H1 (cell line): ENCODE measurements around the gene ASB1. TPM values are rescaled to one million over a fixed set of nuclear protein-coding genes. Genes with fewer than 3 reads are reported as not detected.

Source experiments
- CTCF ChIA-PET: fragments of 300-600 bp; sonication (Branson Sonifier 250); formaldehyde crosslinking; loops from one replicate; lab custom pipeline; 2021; ENCODE audit not compliant: partially characterized antibody; lab: Charles Lee
- POLR2A ChIA-PET: fragments of 300-600 bp; sonication (Branson Sonifier 250); formaldehyde crosslinking; loops from one replicate; lab custom pipeline; 2021; ENCODE audit warnings: inconsistent platforms; ENCODE audit not compliant: partially characterized antibody; lab: Charles Lee
- DNase-seq, 2 experiments: peaks; one replicate each; pipeline versions ENCODE4 v3.0.0 to v3.0.0-alpha.2; 2010 to 2022; ENCODE audit warnings: low spot score in 2 of 2, low read depth in 1 of 2, mixed read lengths in 1 of 2
- FAIRE-seq: peaks from 2 replicates; lab custom pipeline; 2011; peaks lifted over from hg19 to GRCh38; lab: Jason Lieb, UNC
- H2AFZ ChIP-seq: 2 replicates; pipeline ENCODE4 v1.8.1; 2012; ENCODE audit warnings: low read length, inconsistent platforms
- H2AK5ac ChIP-seq: 2 replicates; pipeline ENCODE4 v1.6.1; 2013; ENCODE audit warnings: low read depth, low read length
- H2BK120ac ChIP-seq: replicated peaks from 2 replicates; pipeline ENCODE3; 2013; ENCODE audit warnings: low read depth, low read length, inconsistent platforms
- H2BK12ac ChIP-seq: 2 replicates; pipeline ENCODE4 v1.6.1; 2013; ENCODE audit warnings: low read depth, low read length
- H2BK15ac ChIP-seq: 2 replicates; pipeline ENCODE4 v1.6.1; 2013; ENCODE audit warnings: low read length
- H2BK20ac ChIP-seq: 2 replicates; pipeline ENCODE4 v1.6.1; 2013; ENCODE audit warnings: low read length
- H2BK5ac ChIP-seq: 2 replicates; pipeline ENCODE4 v1.6.1; 2013; ENCODE audit warnings: low read depth, low read length
- H3K14ac ChIP-seq: 2 replicates; pipeline ENCODE4 v1.6.1; 2013; ENCODE audit warnings: inconsistent platforms; ENCODE audit not compliant: insufficient read length
- H3K18ac ChIP-seq: 2 replicates; pipeline ENCODE4 v1.6.1; 2013; ENCODE audit warnings: low read length; ENCODE audit errors: extremely low read depth
- H3K23ac ChIP-seq: 2 replicates; pipeline ENCODE4 v1.6.1; 2013; ENCODE audit warnings: inconsistent platforms; ENCODE audit not compliant: insufficient read length
- H3K23me2 ChIP-seq: 2 replicates; pipeline ENCODE4 v1.6.1; 2013; ENCODE audit warnings: low read depth, low read length
- H3K27ac ChIP-seq: 2 replicates; pipeline ENCODE4 v1.6.1; 2011; ENCODE audit warnings: low read depth, low read length, inconsistent platforms
- H3K27me3 ChIP-seq, 4 experiments: replicated peaks in 1 of 4; 1 replicate in 1 of 4; 2 replicates in 3 of 4; pipeline versions ENCODE4 v1.6.1 to v1.8.1; 2011 to 2013; ENCODE audit warnings: low read length in 3 of 4, mild to moderate bottlenecking in 3 of 4, inconsistent platforms in 2 of 4, mixed read lengths in 2 of 4, moderate library complexity in 1 of 4; ENCODE audit not compliant: control insufficient read depth in 3 of 4, insufficient read depth in 3 of 4; ENCODE audit errors: extremely low read depth in 1 of 4
- H3K36me3 ChIP-seq, 4 experiments: 2 replicates each; pipeline versions ENCODE4 v1.6.1 to v1.8.1; 2011 to 2013; ENCODE audit warnings: mild to moderate bottlenecking in 4 of 4, low read length in 3 of 4, moderate library complexity in 2 of 4, control low read depth in 1 of 4, inconsistent platforms in 1 of 4; ENCODE audit not compliant: insufficient read depth in 4 of 4, control insufficient read depth in 2 of 4
- H3K4ac ChIP-seq: replicated peaks from 2 replicates; pipeline ENCODE3; 2013; ENCODE audit warnings: low read length, low read depth, mixed read lengths, inconsistent platforms; ENCODE audit not compliant: insufficient read length
- H3K4me1 ChIP-seq, 4 experiments: replicated peaks in 1 of 4; 1 replicate in 1 of 4; 2 replicates in 3 of 4; pipeline versions ENCODE4 v1.6.1 to v1.8.1; 2011 to 2013; ENCODE audit warnings: low read length in 3 of 4, inconsistent platforms in 2 of 4, mixed read lengths in 1 of 4; ENCODE audit not compliant: insufficient read depth in 4 of 4, control insufficient read depth in 3 of 4
- H3K4me2 ChIP-seq, 2 experiments: 2 replicates each; pipeline versions ENCODE4 v1.6.1 to v1.8.1; 2011 to 2013; ENCODE audit warnings: low read depth in 2 of 2, low read length in 2 of 2, control low read depth in 1 of 2, inconsistent platforms in 1 of 2, mild to moderate bottlenecking in 1 of 2; ENCODE audit not compliant: insufficient read depth in 1 of 2
- H3K4me3 ChIP-seq, 4 experiments: fragments of 200-600, 300-600 bp in 1 of 4; sonication (generic), shearing (Covaris generic), sonication (Bioruptor Twin) in 1 of 4; 2 replicates each; pipeline versions ENCODE4 v1.5.1 to v1.8.1; 2011 to 2016; ENCODE audit warnings: low read length in 4 of 4, low read depth in 3 of 4, control low read depth in 2 of 4, inconsistent platforms in 2 of 4, mild to moderate bottlenecking in 2 of 4, mixed read lengths in 1 of 4, moderate library complexity in 1 of 4; ENCODE audit not compliant: insufficient read depth in 2 of 4; ENCODE audit errors: extremely low read depth in 1 of 4
- H3K56ac ChIP-seq: replicated peaks from 2 replicates; pipeline ENCODE3; 2013; ENCODE audit warnings: low read depth, mild to moderate bottlenecking, mixed read lengths, low read length, inconsistent platforms; ENCODE audit not compliant: insufficient read length
- H3K79me1 ChIP-seq: 2 replicates; pipeline ENCODE4 v1.6.1; 2013; ENCODE audit warnings: low read depth, low read length, control low read depth
- H3K79me2 ChIP-seq, 2 experiments: 2 replicates each; pipeline versions ENCODE4 v1.6.1 to v1.8.1; 2012 to 2013; ENCODE audit warnings: low read length in 2 of 2, mild to moderate bottlenecking in 2 of 2, inconsistent platforms in 1 of 2; ENCODE audit not compliant: insufficient read depth in 2 of 2, control insufficient read depth in 1 of 2
- H3K9ac ChIP-seq, 4 experiments: replicated peaks in 1 of 4; 1 replicate in 1 of 4; 2 replicates in 3 of 4; pipeline versions ENCODE4 v1.6.1 to v1.8.1; 2011 to 2013; ENCODE audit warnings: low read depth in 3 of 4, low read length in 3 of 4, control low read depth in 2 of 4, mild to moderate bottlenecking in 2 of 4, moderate library complexity in 2 of 4, inconsistent platforms in 1 of 4; ENCODE audit errors: extremely low read depth in 1 of 4
- H3K9me3 ChIP-seq, 2 experiments: 2 replicates each; pipeline versions ENCODE4 v1.6.1 to v1.8.1; 2012 to 2013; ENCODE audit warnings: mild to moderate bottlenecking in 2 of 2, moderate library complexity in 2 of 2, control low read depth in 1 of 2, inconsistent platforms in 1 of 2, low read depth in 1 of 2, low read length in 1 of 2, mixed read lengths in 1 of 2; ENCODE audit not compliant: insufficient read depth in 2 of 2
- H4K20me1 ChIP-seq, 2 experiments: replicated peaks in 1 of 2; 2 replicates each; pipeline versions ENCODE3 to v1.8.1; 2011 to 2013; ENCODE audit warnings: inconsistent platforms in 2 of 2, low read length in 2 of 2, mild to moderate bottlenecking in 1 of 2; ENCODE audit not compliant: insufficient read depth in 2 of 2, control insufficient read depth in 1 of 2
- H4K5ac ChIP-seq: 2 replicates; pipeline ENCODE4 v1.6.1; 2013; ENCODE audit warnings: low read length, low read depth, mixed read lengths, inconsistent platforms; ENCODE audit not compliant: insufficient read length
- H4K8ac ChIP-seq: 2 replicates; pipeline ENCODE4 v1.8.0; 2013; ENCODE audit warnings: mild to moderate bottlenecking, moderate library complexity, low read length, inconsistent platforms; ENCODE audit not compliant: insufficient read depth; ENCODE audit errors: extremely low read depth
- H4K91ac ChIP-seq: replicated peaks from 2 replicates; pipeline ENCODE3; 2013; ENCODE audit warnings: low read length, mixed read lengths, inconsistent platforms; ENCODE audit not compliant: insufficient read length
- EZH2 ChIP-seq: fragments of 200-600 bp; sonication (generic); IDR thresholded peaks from 2 replicates; pipeline ENCODE4 v1.7.1; 2012; ENCODE audit warnings: low read depth, mild to moderate bottlenecking, moderate library complexity, low read length, inconsistent platforms; ENCODE audit not compliant: severe bottlenecking
- POLR2AphosphoS5 ChIP-seq: IDR thresholded peaks from 2 replicates; pipeline ENCODE4 v1.6.1; 2011; ENCODE audit warnings: low read depth, low read length
- RXRA ChIP-seq: IDR thresholded peaks from 2 replicates; pipeline ENCODE4 v1.6.1; 2011; ENCODE audit warnings: low read depth, mild to moderate bottlenecking, low read length, moderate library complexity; ENCODE audit not compliant: insufficient read depth
- SIX5 ChIP-seq: IDR thresholded peaks from 2 replicates; pipeline ENCODE4 v1.6.1; 2011; ENCODE audit warnings: mild to moderate bottlenecking, low read depth, low read length
- TCF12 ChIP-seq: IDR thresholded peaks from 2 replicates; pipeline ENCODE4 v1.6.1; 2011; ENCODE audit warnings: low read depth, mild to moderate bottlenecking, low read length
- WGBS, 2 experiments: shearing (Covaris generic) in 1 of 2; methylation state at CpG; one replicate each; pipeline versions ENCODE4 v1.1.6 to v1.1.7; 2013 to 2015; ENCODE audit warnings: low lambda C conversion rate in 2 of 2, mixed read lengths in 2 of 2, inconsistent platforms in 1 of 2, low coverage in 1 of 2, missing lambda C conversion rate in 1 of 2; ENCODE audit not compliant: insufficient replicate concordance in 2 of 2, insufficient coverage in 1 of 2, insufficient read length in 1 of 2; ENCODE audit errors: extremely low coverage in 1 of 2, missing lambda C conversion rate in 1 of 2; 5-methylcytosine and 5-hydroxymethylcytosine counted together
- polyA plus RNA-seq, 7 experiments: library from polyadenylated mRNA; depleted of rRNA in 3 of 7; stranded (reverse) in 5 of 7; unstranded in 2 of 7; fragments of >200 nt in 5 of 7; fragments of 200-250 nt in 2 of 7; gene quantifications; 1 replicate in 5 of 7; 2 replicates in 1 of 7; 4 replicates in 1 of 7; pipeline versions ENCODE4 v1.2.1 to v1.2.3, GENCODE V29; 2011 to 2013; ENCODE audit warnings: missing spikeins in 2 of 7, mixed read lengths in 2 of 7
- total RNA-seq: library from RNA; stranded (reverse); fragmentation: NEBNext Ultra II Directional; extraction: Animal tissue kit (Norgen Biotek cat#: 25700); gene quantifications from 2 replicates; pipeline ENCODE4 v1.2.1, GENCODE V29; 2021
- TF ChIP-seq, protein P1 (sequence below): IDR thresholded peaks from 2 replicates; pipeline ENCODE4 v1.6.1; 2012; ENCODE audit warnings: inconsistent platforms
- TF ChIP-seq, protein P2 (sequence below): IDR thresholded peaks from 2 replicates; pipeline ENCODE4 v1.6.1; 2011; ENCODE audit warnings: low read length, improper control_type of control experiment
- TF ChIP-seq, protein P3 (sequence below), 3 experiments: IDR thresholded peaks; 1 replicate in 2 of 3; 2 replicates in 1 of 3; pipeline versions ENCODE4 v1.5.1 to v1.6.1; 2011; ENCODE audit warnings: low read length in 3 of 3, mild to moderate bottlenecking in 3 of 3, inconsistent platforms in 2 of 3, low read depth in 1 of 3, moderate library complexity in 1 of 3; ENCODE audit not compliant: insufficient read depth in 1 of 3; ENCODE audit errors: control extremely low read depth in 1 of 3
- TF ChIP-seq, protein P4 (sequence below): IDR thresholded peaks from 2 replicates; pipeline ENCODE4 v1.6.1; 2012; ENCODE audit warnings: inconsistent platforms

The ASB1 gene
- total and polyA plus RNA-seq, 2 of the 8 experiments (the other 6 are each of a cell fraction or from before 2014, with no cell fraction given): 24.1 to 36.0 TPM

DNA sequence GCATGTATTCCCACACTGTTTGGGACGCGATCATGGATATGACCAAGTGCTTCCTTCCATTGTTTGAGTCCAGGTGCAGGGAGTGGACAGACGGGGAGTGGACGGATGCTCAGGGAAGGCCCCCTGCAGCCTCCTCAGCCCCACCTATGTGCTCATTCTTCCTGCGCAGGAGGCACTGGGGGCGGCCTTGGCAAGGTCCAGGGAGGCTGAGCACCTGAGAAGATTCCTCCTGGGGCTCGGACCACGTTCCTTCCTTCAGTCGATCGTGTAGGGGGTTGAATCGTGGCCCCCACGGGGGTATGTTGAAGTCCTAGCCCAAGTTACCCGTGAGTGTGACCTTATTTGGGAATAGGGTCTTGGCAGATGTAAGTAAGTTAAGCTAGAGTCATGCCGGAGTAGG lies 60.4 kb downstream of the ASB1 start:
- no peak for FAIRE-seq
- no peak overlapping the region for H3K4me3 ChIP-seq
- CTCF ChIA-PET: interaction anchor here (0.6 kb wide), 1 partner anchor 1392 kb away, joined by 3 read pairs; no protein-coding TSS in a partner anchor

More for the DNA sequence above, 60.4 kb downstream of the ASB1 start:
- Histone ChIP-seq H2BK5ac (no peak overlapping the region; the same call in 1 of the 2 replicates), H2BK15ac (no peak overlapping the region), H3K4me2 (no peak overlapping the region), H3K14ac (no peak overlapping the region), H2AK5ac (no peak overlapping the region), H2AFZ (no peak overlapping the region), H3K27me3 (no peaks in the 10 kb centered on the region; a peak in 1 of 7 replicates), H3K36me3 (peaks cover 0 to 6% (median 0%) of the 10 kb centered on the region in 4 experiments; a peak in 1 of 8 replicates), H3K23ac (no peak overlapping the region), H3K18ac (no peak overlapping the region), H4K20me1 (peaks cover 0 to 22% of the 10 kb centered on the region in 2 experiments), H3K27ac (no peak overlapping the region), H2BK12ac (no peak overlapping the region), H3K9me3 (peaks cover 12 to 17% of the 10 kb centered on the region in 2 experiments; a peak in 3 of 4 replicates), H2BK20ac (no peak overlapping the region), H3K4ac (no peak overlapping the region), H3K9ac (no peak overlapping the region; a peak in 1 of 7 replicates), H4K5ac (no peak overlapping the region), H4K91ac (no peak overlapping the region), H3K79me2 (no peaks in the 10 kb centered on the region), H2BK120ac (no peak overlapping the region), H3K23me2 (peaks cover 22% of the 10 kb centered on the region), H3K56ac (no peak overlapping the region), H4K8ac (no peak overlapping the region), H3K79me1 (0 out of 2 replicates have a peak, but pooled peaks cover 3% of the 10 kb centered on the region), H3K4me1 (peaks cover 0 to 4% (median 0%) of the 10 kb centered on the region in 4 experiments; a peak in 3 of 7 replicates)
- POLR2A ChIA-PET: no interaction called here
- 89% methylated on average over 12 of the region's 14 CpGs; no CpG with 5 or more reads in 1 of the 2 experiments for WGBS, 2 experiments
- TF ChIP-seq, protein P1, sequence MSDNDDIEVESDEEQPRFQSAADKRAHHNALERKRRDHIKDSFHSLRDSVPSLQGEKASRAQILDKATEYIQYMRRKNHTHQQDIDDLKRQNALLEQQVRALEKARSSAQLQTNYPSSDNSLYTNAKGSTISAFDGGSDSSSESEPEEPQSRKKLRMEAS: no peak
- TF ChIP-seq, protein P2, sequence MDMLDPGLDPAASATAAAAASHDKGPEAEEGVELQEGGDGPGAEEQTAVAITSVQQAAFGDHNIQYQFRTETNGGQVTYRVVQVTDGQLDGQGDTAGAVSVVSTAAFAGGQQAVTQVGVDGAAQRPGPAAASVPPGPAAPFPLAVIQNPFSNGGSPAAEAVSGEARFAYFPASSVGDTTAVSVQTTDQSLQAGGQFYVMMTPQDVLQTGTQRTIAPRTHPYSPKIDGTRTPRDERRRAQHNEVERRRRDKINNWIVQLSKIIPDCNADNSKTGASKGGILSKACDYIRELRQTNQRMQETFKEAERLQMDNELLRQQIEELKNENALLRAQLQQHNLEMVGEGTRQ: no peak
- no peak for TF ChIP-seq POLR2AphosphoS5
- no peak for TF ChIP-seq RXRA
- TF ChIP-seq SIX5: no peak
- TF ChIP-seq TCF12: no peak
- TF ChIP-seq, protein P3, sequence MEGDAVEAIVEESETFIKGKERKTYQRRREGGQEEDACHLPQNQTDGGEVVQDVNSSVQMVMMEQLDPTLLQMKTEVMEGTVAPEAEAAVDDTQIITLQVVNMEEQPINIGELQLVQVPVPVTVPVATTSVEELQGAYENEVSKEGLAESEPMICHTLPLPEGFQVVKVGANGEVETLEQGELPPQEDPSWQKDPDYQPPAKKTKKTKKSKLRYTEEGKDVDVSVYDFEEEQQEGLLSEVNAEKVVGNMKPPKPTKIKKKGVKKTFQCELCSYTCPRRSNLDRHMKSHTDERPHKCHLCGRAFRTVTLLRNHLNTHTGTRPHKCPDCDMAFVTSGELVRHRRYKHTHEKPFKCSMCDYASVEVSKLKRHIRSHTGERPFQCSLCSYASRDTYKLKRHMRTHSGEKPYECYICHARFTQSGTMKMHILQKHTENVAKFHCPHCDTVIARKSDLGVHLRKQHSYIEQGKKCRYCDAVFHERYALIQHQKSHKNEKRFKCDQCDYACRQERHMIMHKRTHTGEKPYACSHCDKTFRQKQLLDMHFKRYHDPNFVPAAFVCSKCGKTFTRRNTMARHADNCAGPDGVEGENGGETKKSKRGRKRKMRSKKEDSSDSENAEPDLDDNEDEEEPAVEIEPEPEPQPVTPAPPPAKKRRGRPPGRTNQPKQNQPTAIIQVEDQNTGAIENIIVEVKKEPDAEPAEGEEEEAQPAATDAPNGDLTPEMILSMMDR (IDR thresholded peaks at IDR 0.05; ENCODE audit: control extremely low read depth in 1 of 3, insufficient read depth in 1 of 3, low read depth in 1 of 3, low read length in 3 of 3): no peak
- no peak for TF ChIP-seq EZH2
- TF ChIP-seq, protein P4, sequence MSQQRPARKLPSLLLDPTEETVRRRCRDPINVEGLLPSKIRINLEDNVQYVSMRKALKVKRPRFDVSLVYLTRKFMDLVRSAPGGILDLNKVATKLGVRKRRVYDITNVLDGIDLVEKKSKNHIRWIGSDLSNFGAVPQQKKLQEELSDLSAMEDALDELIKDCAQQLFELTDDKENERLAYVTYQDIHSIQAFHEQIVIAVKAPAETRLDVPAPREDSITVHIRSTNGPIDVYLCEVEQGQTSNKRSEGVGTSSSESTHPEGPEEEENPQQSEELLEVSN: no peak
- DNase-seq: no peak
